Gastroesophageal sphincter (tissue), 4 donors: ENCODE results near the gene CEBPB. TPM values are rescaled to one million over a fixed set of nuclear protein-coding genes. Genes with fewer than 3 reads are reported as not detected.
A peak's percentile ranks its signal among the peaks of the same experiment; 100 is the strongest.

Experiments used
- ATAC-seq: fragments of 150-250 bp; one replicate; pipeline ENCODE4 v1.9.1; 2016; ENCODE audit warnings: mild to moderate bottlenecking, moderate library complexity
- H3K27ac ChIP-seq, 4 donors: fragments of 200-600 bp; sonication (generic) in 3 of 4; 1 replicate in 3 of 4; 2 replicates in 1 of 4; pipeline ENCODE4 v1.5.1; 2016 to 2019
- H3K27me3 ChIP-seq: fragments of 200-600 bp; sonication (generic); one replicate; pipeline ENCODE4 v1.5.1; 2019
- H3K36me3 ChIP-seq, 2 donors: fragments of 200-600 bp; sonication (generic); one replicate each; pipeline ENCODE4 v1.5.1; 2019; ENCODE audit warnings: control low read depth in 1 of 2
- H3K4me1 ChIP-seq, 3 donors: fragments of 200-600 bp; sonication (generic); 1 replicate in 2 of 3; 2 replicates in 1 of 3; pipeline ENCODE4 v1.5.1; 2016 to 2019; ENCODE audit warnings: control low read depth in 2 of 3
- H3K4me3 ChIP-seq, 2 donors: fragments of 200-600 bp; sonication (generic); one replicate each; pipeline ENCODE4 v1.5.1; 2019; ENCODE audit warnings: mild to moderate bottlenecking in 1 of 2, moderate library complexity in 1 of 2
- H3K9me3 ChIP-seq, 3 donors: fragments of 200-600 bp; sonication (generic); one replicate each; pipeline ENCODE4 v1.5.1; 2017 to 2019; ENCODE audit warnings: control low read depth in 2 of 3
- CTCF ChIP-seq, 4 experiments: fragments of 200-600 bp in 2 of 4; fragments of 450-650 bp in 2 of 4; sonication (generic) in 1 of 4; IDR thresholded peaks; one replicate each; pipeline ENCODE4 v1.5.1; 2017 to 2019; ENCODE audit warnings: antibody characterized with exemption in 4 of 4, mild to moderate bottlenecking in 2 of 4, moderate library complexity in 2 of 4
- EP300 ChIP-seq: sonication (generic); formaldehyde crosslinking; IDR thresholded peaks from one replicate; pipeline ENCODE4 v1.6.1; 2017; ENCODE audit warnings: antibody characterized with exemption, mild to moderate bottlenecking
- POLR2A ChIP-seq, 2 donors: fragments of 450-650 bp; IDR thresholded peaks; one replicate each; pipeline ENCODE4 v1.6.1; 2017; ENCODE audit warnings: antibody characterized with exemption in 2 of 2, mild to moderate bottlenecking in 2 of 2, moderate library complexity in 1 of 2
- POLR2AphosphoS5 ChIP-seq: sonication (generic); formaldehyde crosslinking; IDR thresholded peaks from one replicate; pipeline ENCODE4 v1.6.1; 2017; ENCODE audit warnings: antibody characterized with exemption
- WGBS, 2 donors: methylation state at CpG; one replicate each; pipeline ENCODE4 v1.1.5; 2018; ENCODE audit warnings: low coverage in 1 of 2; 5-methylcytosine and 5-hydroxymethylcytosine counted together
- total RNA-seq, 4 donors: library from RNA; depleted of rRNA; stranded (reverse); fragments of >200 nt; gene quantifications; one replicate each; pipeline ENCODE4 v1.1.0, GENCODE V29; 2016

CEBPB gene
- total RNA-seq, 4 donors from 2014 or later = 85.2 to 125 (median 108) TPM

GRCh38 chr20:50197463-50198179, 7.0 kb downstream of the CEBPB start:
- H3K27me3 ChIP-seq = no peaks in the 10 kb centered on the region
- peaks cover 0 to 30% (median 8%) of the 10 kb centered on the region in 3 donors for H3K4me1 ChIP-seq
- peak overlapping the region in 1 of 4 donors; percentile 100 for H3K27ac ChIP-seq
- peaks cover 0 to 4% (median 0%) of the 10 kb centered on the region in 3 donors for H3K9me3 ChIP-seq
- H3K4me3 ChIP-seq = no peak overlapping the region
- no peak for ATAC-seq
- peaks cover 0 to 25% of the 10 kb centered on the region in 2 donors for H3K36me3 ChIP-seq
- no peak for TF ChIP-seq POLR2AphosphoS5
- TF ChIP-seq CTCF (IDR thresholded peaks at IDR 0.05) = no peak
- TF ChIP-seq EP300 = no peak
- no peak for TF ChIP-seq POLR2A (IDR thresholded peaks at IDR 0.05)
- 82 to 95% methylated on average over 2 to 4 of the region's 10 CpGs for WGBS, 2 donors

- H3K27ac ChIP-seq = peak overlapping the region in 1 of 4 donors; percentile 12
These were observed 7.6 kb downstream of the CEBPB start for GRCh38 chr20:50198180-50198666.

GRCh38 chr20:50198716-50199115, 8.1 kb downstream of the CEBPB start:
- peak overlapping the region in 1 of 4 donors; percentile 12 for H3K27ac ChIP-seq

More at GRCh38 chr20:50198180-50198666, 7.6 kb downstream of the CEBPB start:
- H3K4me3 ChIP-seq = no peak overlapping the region
- WGBS, 2 donors = 57 to 66% methylated on average over 5 to 6 of the region's 11 CpGs
- H3K9me3 ChIP-seq = peaks cover 0 to 4% (median 0%) of the 10 kb centered on the region in 3 donors
- H3K36me3 ChIP-seq = peaks cover 0 to 20% of the 10 kb centered on the region in 2 donors
- TF ChIP-seq POLR2A (IDR thresholded peaks at IDR 0.05) (peak in 1 of 2 donors; percentile 22), CTCF (IDR thresholded peaks at IDR 0.05) (no peak)
- no peaks in the 10 kb centered on the region for H3K27me3 ChIP-seq
- H3K4me1 ChIP-seq = peaks cover 0 to 30% (median 8%) of the 10 kb centered on the region in 3 donors
- no peak for ATAC-seq

GRCh38 chr20:50199703-50200102, 9.1 kb downstream of the CEBPB start:
- no peak for ATAC-seq
- Histone ChIP-seq H3K27ac (no peak overlapping the region), H3K4me1 (peaks cover 0 to 16% (median 3%) of the 10 kb centered on the region in 3 donors), H3K27me3 (no peaks in the 10 kb centered on the region), H3K4me3 (no peak overlapping the region), H3K9me3 (peaks cover 0 to 13% (median 0%) of the 10 kb centered on the region in 3 donors), H3K36me3 (peaks cover 0 to 5% of the 10 kb centered on the region in 2 donors)
- WGBS, 2 donors = 40 to 75% methylated on average over 1 to 4 of the region's 4 CpGs
- TF ChIP-seq POLR2A (IDR thresholded peaks at IDR 0.05) = no peak
- TF ChIP-seq CTCF (IDR thresholded peaks at IDR 0.05) = no peak
- TF ChIP-seq EP300 = no peak
- TF ChIP-seq POLR2AphosphoS5 = no peak

More at GRCh38 chr20:50198716-50199115, 8.1 kb downstream of the CEBPB start:
- Histone ChIP-seq H3K36me3 (peaks cover 0 to 15% of the 10 kb centered on the region in 2 donors), H3K27me3 (no peaks in the 10 kb centered on the region), H3K4me3 (no peak overlapping the region), H3K4me1 (peaks cover 0 to 26% (median 8%) of the 10 kb centered on the region in 3 donors), H3K9me3 (peaks cover 0 to 6% (median 0%) of the 10 kb centered on the region in 3 donors)
- WGBS, 2 donors = 100% methylated on average over 1 of the region's 1 CpG
- TF ChIP-seq POLR2AphosphoS5 (no peak), EP300 (no peak), CTCF (IDR thresholded peaks at IDR 0.05) (no peak), POLR2A (IDR thresholded peaks at IDR 0.05) (no peak)
- ATAC-seq = no peak
